ENCODE results near the gene BUB1B. TPM values are rescaled to one million over a fixed set of nuclear protein-coding genes. Genes with fewer than 3 reads are reported as not detected.

BUB1B gene
- total RNA-seq, 3 donors from 2014 or later (not counting 1 experiment from before 2014, with no cell fraction given) = 0.75 to 2.4 (median 1.9) TPM

GRCh38 chr15:40197434-40197833, 36.6 kb downstream of the BUB1B start:
- no peak for TF ChIP-seq CTCF (IDR thresholded peaks at IDR 0.05)
- ATAC-seq (peak in 1 of 3 donors; percentile 64), DNase-seq (peak in 1 of 2 donors; percentile 46)
- Mint-ChIP-seq H3K36me3 (no peaks in the 10 kb centered on the region), H3K4me1 (peaks cover 8 to 10% of the 10 kb centered on the region in 2 donors), H3K4me3 (peak overlapping the region; percentile 4), H3K9me3 (no peaks in the 10 kb centered on the region), H3K27ac (peak overlapping the region in 1 of 2 donors; percentile 42), H3K27me3 (ENCODE audit: low read depth in 2 of 2) (no peaks in the 10 kb centered on the region)
- Histone ChIP-seq H3K27me3 (ENCODE audit: control insufficient read depth, insufficient read depth, low read length) (no peaks in the 10 kb centered on the region), H3K9me3 (ENCODE audit: control insufficient read depth, insufficient read depth, low read length) (no peaks in the 10 kb centered on the region), H3K4me3 (ENCODE audit: low read length) (no peak overlapping the region), H3K36me3 (ENCODE audit: control insufficient read depth, insufficient read depth, low read length) (no peaks in the 10 kb centered on the region), H3K27ac (ENCODE audit: low read length) (no peak overlapping the region), H3K4me1 (ENCODE audit: control insufficient read depth, insufficient read depth, low read length) (peaks cover 3% of the 10 kb centered on the region)
- intact Hi-C loops (cut with micrococcal nuclease) = no loop called here
- no CpG with 5 or more reads among the region's 1 CpG for WGBS (ENCODE audit: insufficient coverage)

- WGBS (ENCODE audit: insufficient coverage) = 40% methylated on average over 1 of the region's 1 CpG
- DNase-seq (no peak), ATAC-seq (no peak)
- no peaks in the 10 kb centered on the region for H3K9me3 ChIP-seq (ENCODE audit: control insufficient read depth, insufficient read depth, low read length)
- H3K4me3 Mint-ChIP-seq = no peak overlapping the region
- peaks cover 8 to 10% of the 10 kb centered on the region in 2 donors for H3K4me1 Mint-ChIP-seq
- no peak overlapping the region for H3K4me3 ChIP-seq (ENCODE audit: low read length)
- no peaks in the 10 kb centered on the region for H3K36me3 Mint-ChIP-seq
- H3K4me1 ChIP-seq (ENCODE audit: control insufficient read depth, insufficient read depth, low read length) = peaks cover 3% of the 10 kb centered on the region
- no peak for TF ChIP-seq CTCF (IDR thresholded peaks at IDR 0.05)
- H3K27me3 ChIP-seq (ENCODE audit: control insufficient read depth, insufficient read depth, low read length) = no peaks in the 10 kb centered on the region
- no peaks in the 10 kb centered on the region for H3K27me3 Mint-ChIP-seq (ENCODE audit: low read depth in 2 of 2)
- H3K27ac Mint-ChIP-seq = no peak overlapping the region
- H3K36me3 ChIP-seq (ENCODE audit: control insufficient read depth, insufficient read depth, low read length) = no peaks in the 10 kb centered on the region
- no peaks in the 10 kb centered on the region for H3K9me3 Mint-ChIP-seq
- no peak overlapping the region for H3K27ac ChIP-seq (ENCODE audit: low read length)
- intact Hi-C loops (cut with micrococcal nuclease) = no loop called here
Observed at GRCh38 chr15:40198355-40199085, 37.7 kb downstream of the BUB1B start.

- Mint-ChIP-seq H3K27ac (no peak overlapping the region), H3K4me3 (no peak overlapping the region), H3K9me3 (no peaks in the 10 kb centered on the region), H3K36me3 (no peaks in the 10 kb centered on the region), H3K4me1 (no peaks in the 10 kb centered on the region), H3K27me3 (ENCODE audit: low read depth in 2 of 2) (no peaks in the 10 kb centered on the region)
- WGBS (ENCODE audit: insufficient coverage) = 100% methylated on average over 1 of the region's 1 CpG
- Histone ChIP-seq H3K4me1 (ENCODE audit: control insufficient read depth, insufficient read depth, low read length) (no peaks in the 10 kb centered on the region), H3K27ac (ENCODE audit: low read length) (no peak overlapping the region), H3K9me3 (ENCODE audit: control insufficient read depth, insufficient read depth, low read length) (no peaks in the 10 kb centered on the region), H3K4me3 (ENCODE audit: low read length) (no peak overlapping the region), H3K27me3 (ENCODE audit: control insufficient read depth, insufficient read depth, low read length) (no peaks in the 10 kb centered on the region), H3K36me3 (ENCODE audit: control insufficient read depth, insufficient read depth, low read length) (no peaks in the 10 kb centered on the region)
- no peak for ATAC-seq
- no peak for DNase-seq
- intact Hi-C loops (cut with micrococcal nuclease) = no loop called here
- TF ChIP-seq CTCF (IDR thresholded peaks at IDR 0.05) = no peak
Observed at GRCh38 chr15:40204100-40204499, 43.2 kb downstream of the BUB1B start.

Data from natural killer cell (primary cell).